MCF 10A (cell line): ENCODE measurements around the gene MCTP1. TPM values are rescaled to one million over a fixed set of nuclear protein-coding genes. Genes with fewer than 3 reads are reported as not detected.

ENCODE experiments used
- BruUV-seq: library from RNA; stranded (reverse); fragments of 400-500 nt; replicated peaks from 2 replicates; lab custom pipeline; 2021; lab: Mats Ljungman, UMichigan
- CTCF ChIA-PET: fragments of 300-600 bp; sonication (Branson Sonifier 250); formaldehyde crosslinking; extraction: SDS; loops from one replicate; lab custom pipeline; 2021; ENCODE audit warnings: antibody characterized with exemption, inconsistent platforms; lab: Yijun Ruan, JAX
- POLR2A ChIA-PET: fragments of 300-600, 350-650 bp; sonication (Branson Sonifier 250); formaldehyde crosslinking; extraction: SDS; loops from one replicate; lab custom pipeline; 2020; ENCODE audit warnings: antibody characterized with exemption, inconsistent platforms; lab: Yijun Ruan, JAX
- DNase-seq: peaks from one replicate; pipeline ENCODE4 v3.0.0-alpha.2; 2018; ENCODE audit not compliant: unreplicated experiment
- H3K27ac Mint-ChIP-seq: one replicate; pipeline ENCODE4 v1.8.0; 2022; ENCODE audit warnings: mild to moderate bottlenecking, low read depth, mixed read lengths; ENCODE audit not compliant: unreplicated experiment
- H3K27me3 Mint-ChIP-seq: one replicate; pipeline ENCODE4 v1.8.0; 2022; ENCODE audit warnings: mixed read lengths; ENCODE audit not compliant: insufficient read depth, unreplicated experiment
- H3K36me3 Mint-ChIP-seq: one replicate; pipeline ENCODE4 v1.8.0; 2022; ENCODE audit warnings: mild to moderate bottlenecking, moderate library complexity, mixed read lengths; ENCODE audit not compliant: insufficient read depth, unreplicated experiment
- H3K4me1 Mint-ChIP-seq: one replicate; pipeline ENCODE4 v1.8.0; 2022; ENCODE audit warnings: mixed read lengths; ENCODE audit not compliant: insufficient read depth, unreplicated experiment
- H3K4me3 Mint-ChIP-seq: one replicate; pipeline ENCODE4 v1.8.0; 2022; ENCODE audit warnings: mild to moderate bottlenecking, moderate library complexity, mixed read lengths; ENCODE audit not compliant: unreplicated experiment
- H3K9me3 Mint-ChIP-seq: one replicate; pipeline ENCODE4 v1.8.0; 2022; ENCODE audit warnings: mixed read lengths; ENCODE audit not compliant: unreplicated experiment
- CTCF ChIP-seq: fragments of 200-600 bp; IDR thresholded peaks from one replicate; pipeline ENCODE4 v1.8.0; 2022; ENCODE audit warnings: antibody characterized with exemption, mild to moderate bottlenecking; ENCODE audit not compliant: unreplicated experiment
- intact Hi-C: fragments of 100-400 bp; cut with micrococcal nuclease; formaldehyde crosslinking; loops from 2 replicates; pipeline ENCODE4 v1.14.1; 2022
- total RNA-seq: library from RNA; stranded (reverse); gene quantifications from 2 replicates; pipeline ENCODE4 v1.2.3, GENCODE V29; 2022

Gene MCTP1
- total RNA-seq, 1 experiment from 2014 or later = 40.3 TPM

GRCh38 chr5:95027775-95028174 is 257.1 kb downstream of the MCTP1 start:
- no peak for TF ChIP-seq CTCF
- intact Hi-C loops = no loop called here
- POLR2A ChIA-PET = interaction anchor here (0.6 to 1.2 kb wide), 4 partner anchors 13 to 59 kb away, joined by 3 to 4 read pairs (median 3); no protein-coding TSS in a partner anchor
- no peak for DNase-seq
- CTCF ChIA-PET = interaction anchor here (0.6 kb wide), 1 partner anchor 18 kb away, joined by 3 read pairs; no protein-coding TSS in a partner anchor
- H3K27me3 Mint-ChIP-seq = no peaks in the 10 kb centered on the region
- H3K4me3 Mint-ChIP-seq = no peak overlapping the region
- peaks cover 12% of the 10 kb centered on the region for H3K4me1 Mint-ChIP-seq
- no peaks in the 10 kb centered on the region for H3K9me3 Mint-ChIP-seq
- H3K27ac Mint-ChIP-seq = no peak overlapping the region
- no peaks in the 10 kb centered on the region for H3K36me3 Mint-ChIP-seq
- BruUV-seq = no TSS peak

GRCh38 chr5:95027151-95027721 is 257.7 kb downstream of the MCTP1 start:
- CTCF ChIA-PET = interaction anchor here (0.6 to 1.0 kb wide), 2 partner anchors 19 to 211 kb away, joined by 3 to 4 read pairs; no protein-coding TSS in a partner anchor
- no TSS peak for BruUV-seq
- H3K27me3 Mint-ChIP-seq = no peaks in the 10 kb centered on the region
- H3K27ac Mint-ChIP-seq = no peak overlapping the region
- intact Hi-C loops = no loop called here
- no peak for TF ChIP-seq CTCF
- DNase-seq = no peak
- peaks cover 17% of the 10 kb centered on the region for H3K4me1 Mint-ChIP-seq
- no peaks in the 10 kb centered on the region for H3K9me3 Mint-ChIP-seq
- no peaks in the 10 kb centered on the region for H3K36me3 Mint-ChIP-seq
- H3K4me3 Mint-ChIP-seq = no peak overlapping the region
- POLR2A ChIA-PET = interaction anchor here (0.6 to 1.2 kb wide), 4 partner anchors 14 to 347 kb away, joined by 3 to 4 read pairs (median 3); no protein-coding TSS in a partner anchor

GRCh38 chr5:95026718-95027117 is 258.2 kb downstream of the MCTP1 start:
- TF ChIP-seq CTCF = no peak
- Mint-ChIP-seq H3K27me3 (no peaks in the 10 kb centered on the region), H3K4me3 (no peak overlapping the region), H3K9me3 (no peaks in the 10 kb centered on the region), H3K36me3 (no peaks in the 10 kb centered on the region), H3K27ac (no peak overlapping the region), H3K4me1 (peaks cover 20% of the 10 kb centered on the region)
- BruUV-seq = no TSS peak
- ChIA-PET CTCF (interaction anchor here (1.0 kb wide), 1 partner anchor 212 kb away, joined by 4 read pairs; no protein-coding TSS in a partner anchor), POLR2A (interaction anchor here (0.7 to 1.2 kb wide), 2 partner anchors 14 to 347 kb away, joined by 3 to 4 read pairs; no protein-coding TSS in a partner anchor)
- DNase-seq = no peak
- intact Hi-C loops = no loop called here

- Mint-ChIP-seq H3K27me3 (no peaks in the 10 kb centered on the region), H3K27ac (no peak overlapping the region), H3K4me1 (peaks cover 20% of the 10 kb centered on the region), H3K9me3 (no peaks in the 10 kb centered on the region), H3K4me3 (no peak overlapping the region), H3K36me3 (no peaks in the 10 kb centered on the region)
- POLR2A ChIA-PET = interaction anchor here (1.0 kb wide), 1 partner anchor 54 kb away, joined by 3 read pairs; no protein-coding TSS in a partner anchor
- DNase-seq = peak; percentile 56
- CTCF ChIA-PET = interaction anchor here (0.6 to 1.3 kb wide), 3 partner anchors 19 to 133 kb away, joined by 3 to 4 read pairs (median 3); no protein-coding TSS in a partner anchor
- no TSS peak for BruUV-seq
- intact Hi-C loops = no loop called here
- TF ChIP-seq CTCF = no peak
Observed at GRCh38 chr5:95022967-95023695, 261.8 kb downstream of the MCTP1 start.
